HG03196 (cell line): ENCODE measurements around the gene SMIM31.

ENCODE experiments used
- ATAC-seq: cut with Tn5 transposase; IDR thresholded peaks from one replicate; pipeline ENCODE4 v1.9.1; 2021; ENCODE audit not compliant: unreplicated experiment

Gene SMIM31

DNA sequence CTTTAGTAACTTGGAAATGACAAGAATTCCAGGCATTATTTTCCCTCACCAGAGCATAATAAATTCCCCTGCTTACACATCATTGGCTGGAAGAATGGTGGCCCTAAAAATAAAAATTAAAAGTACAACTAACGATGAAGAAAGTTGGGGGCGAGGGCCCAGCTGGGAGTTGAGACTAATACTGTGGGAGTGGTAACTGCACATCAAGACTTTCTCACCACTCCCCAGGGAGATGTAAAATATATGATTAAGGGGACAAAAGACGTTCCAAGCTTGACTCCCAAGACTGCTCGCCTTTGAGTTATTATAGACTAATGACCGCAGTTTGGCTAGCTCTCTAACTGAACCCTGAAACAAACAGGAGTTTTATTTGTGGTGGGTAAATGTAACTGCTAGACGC, 30.0 kb downstream of the SMIM31 start:
- ATAC-seq, result no peak

DNA sequence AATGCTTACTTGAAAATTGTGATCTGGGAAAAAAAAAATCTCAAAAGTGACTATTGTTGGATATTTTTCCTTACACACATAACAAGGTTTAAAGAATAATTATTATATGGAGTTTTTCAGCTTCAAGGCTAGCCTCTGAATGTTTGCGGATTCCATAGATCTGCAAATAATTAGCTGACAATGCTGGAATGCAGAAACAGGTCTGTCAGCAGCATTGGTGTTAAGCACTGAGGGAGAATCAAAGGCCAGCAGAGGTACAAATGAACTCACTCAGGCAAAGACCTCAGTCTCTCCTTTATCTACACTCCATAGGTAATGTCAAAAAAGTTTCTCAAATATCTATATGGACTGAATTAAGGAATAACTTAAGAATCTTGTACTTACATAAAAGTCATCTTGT, 35.1 kb downstream of the SMIM31 start:
- no peak for ATAC-seq

DNA sequence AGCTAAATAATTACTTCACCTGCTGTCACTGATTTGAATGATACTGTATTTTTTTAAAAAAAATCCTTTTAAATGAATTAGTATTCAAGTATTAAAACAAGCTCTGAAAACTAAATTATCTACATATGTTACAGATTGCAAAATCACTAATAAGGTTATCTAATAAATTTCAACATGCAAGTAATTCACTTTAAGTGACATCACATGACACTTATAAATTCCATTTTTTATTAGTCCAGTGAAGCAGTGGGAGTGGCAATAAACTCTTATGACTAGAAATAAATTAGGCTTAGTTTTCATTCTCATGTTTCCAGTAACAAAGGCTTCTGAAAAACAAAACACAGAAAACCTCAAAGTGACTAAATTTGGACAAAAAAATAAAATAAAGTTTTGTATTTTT, 36.3 kb downstream of the SMIM31 start:
- no peak for ATAC-seq

DNA sequence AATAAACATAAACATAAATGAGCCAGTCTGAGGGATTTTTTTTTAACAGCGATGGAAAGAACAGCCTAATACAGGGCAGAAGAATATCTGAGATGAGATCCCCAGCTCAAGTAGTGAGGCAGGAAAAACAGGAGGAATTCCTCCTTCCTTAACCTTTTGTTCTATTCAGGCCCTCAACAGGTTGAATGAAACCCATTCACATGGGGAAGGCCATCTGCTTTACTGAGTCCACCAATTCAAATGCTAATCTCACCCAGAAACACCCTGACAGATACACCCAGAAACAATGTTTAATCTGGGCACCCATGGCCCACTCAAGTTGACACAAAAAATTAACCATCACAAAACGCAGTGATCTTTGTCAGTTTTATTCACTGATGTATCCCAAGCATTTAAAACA, 45.5 kb downstream of the SMIM31 start:
- ATAC-seq, result no peak

DNA sequence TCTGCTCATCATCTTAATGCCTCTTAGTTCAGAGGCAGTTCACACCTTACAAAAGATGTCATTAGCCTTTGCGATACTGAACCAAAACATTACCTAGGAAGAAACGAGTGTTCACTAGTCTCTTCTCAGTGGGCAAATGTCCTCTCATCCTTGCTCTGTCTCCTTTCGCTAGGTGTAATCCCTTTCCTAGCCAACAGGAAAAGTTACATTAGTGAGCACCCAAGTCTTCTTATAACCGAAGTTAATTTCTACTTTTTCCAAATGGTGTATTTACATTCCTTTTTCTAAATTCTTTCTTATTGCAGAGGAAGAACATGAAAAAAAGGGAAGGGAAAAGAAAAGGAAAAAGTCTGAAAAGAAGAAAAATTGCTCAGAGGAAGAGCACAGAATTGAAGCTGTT, 46.9 kb downstream of the SMIM31 start:
- ATAC-seq, result no peak

DNA sequence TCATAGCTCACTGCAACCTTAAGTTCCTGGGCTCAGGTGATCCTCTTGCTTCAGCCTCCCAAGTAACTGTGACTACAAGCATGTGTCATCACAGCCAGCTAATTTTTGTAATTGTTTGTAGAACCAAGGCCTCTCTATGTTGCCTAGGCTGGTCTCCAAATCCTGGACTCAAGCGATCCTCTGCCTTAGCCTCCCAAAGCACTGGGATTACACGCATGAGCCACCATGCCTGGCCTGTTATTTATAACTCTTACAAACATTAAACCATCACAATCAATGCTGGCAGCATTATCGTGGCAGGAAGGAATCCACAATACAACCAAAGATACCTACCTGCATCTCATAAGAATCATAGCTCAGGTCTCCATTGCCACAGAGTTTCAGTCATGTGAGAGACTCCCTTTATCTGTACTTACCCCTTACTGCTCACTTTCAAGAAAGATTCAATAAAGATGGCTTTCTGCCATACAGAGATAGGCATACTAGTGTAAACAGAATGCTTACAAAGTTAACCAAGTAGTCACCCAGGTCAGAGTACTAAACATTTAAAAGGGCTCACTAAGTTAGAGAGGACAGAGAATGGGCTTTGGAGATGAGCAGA, 48.5 kb downstream of the SMIM31 start:
- ATAC-seq, result no peak

DNA sequence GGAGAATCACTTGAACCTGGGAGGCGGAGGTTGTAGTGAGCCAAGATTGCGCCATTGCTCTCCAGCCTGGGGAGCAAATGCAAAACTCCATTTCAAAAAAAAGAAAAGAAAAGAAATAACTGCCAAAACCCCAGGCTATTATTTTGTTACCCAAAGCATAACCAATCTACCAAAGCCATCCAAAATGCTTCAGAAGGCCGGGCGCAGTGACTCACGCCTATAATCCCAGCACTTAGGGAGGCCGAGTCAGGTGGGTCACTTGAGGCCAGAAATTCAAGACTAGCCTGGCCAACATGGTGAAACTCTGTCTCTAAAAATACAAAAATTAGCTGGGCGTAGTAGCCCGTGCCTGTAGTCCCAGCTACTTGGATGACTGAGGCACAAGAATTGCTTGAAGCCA, 49.8 kb downstream of the SMIM31 start:
- ATAC-seq, result no peak

DNA sequence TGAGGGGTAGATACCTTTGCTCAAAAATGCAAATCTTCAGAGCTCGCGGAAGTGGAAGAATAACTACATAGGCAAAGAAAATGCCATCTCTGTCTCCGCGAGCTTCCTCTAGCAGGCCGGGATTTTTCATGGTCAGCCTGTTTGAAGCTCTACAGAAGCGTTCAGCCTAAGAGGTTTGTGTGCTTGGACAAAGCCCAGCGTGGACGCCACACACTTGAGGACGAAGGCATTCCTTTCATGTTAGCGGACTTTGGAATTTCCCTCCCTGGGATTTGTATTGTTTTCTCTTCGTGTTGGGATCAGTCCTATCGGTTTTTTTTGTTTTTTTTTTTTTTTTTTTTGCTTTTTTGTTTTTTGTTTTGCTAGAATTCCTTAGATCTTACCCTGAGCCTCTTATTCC, 53.7 kb downstream of the SMIM31 start:
- no peak for ATAC-seq

DNA sequence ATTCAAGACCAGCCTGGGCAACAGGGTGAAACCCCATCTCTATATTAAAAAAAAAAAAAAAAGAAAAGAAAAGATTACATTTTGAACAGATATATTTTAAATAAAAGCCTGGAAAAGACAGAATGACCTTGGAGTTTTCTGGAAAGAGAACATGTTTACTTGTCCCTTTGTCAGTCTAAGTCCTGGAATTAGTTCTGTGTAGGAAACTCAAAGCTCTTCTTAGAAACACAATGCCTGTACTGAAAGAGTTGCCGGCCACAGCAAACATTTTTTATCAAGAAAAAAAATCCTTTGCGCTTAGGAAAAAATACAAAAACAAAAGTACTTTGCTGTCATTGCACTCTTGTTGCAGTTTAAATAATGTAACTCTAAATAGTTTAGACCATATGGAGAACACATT, 59.6 kb downstream of the SMIM31 start:
- ATAC-seq, result no peak

DNA sequence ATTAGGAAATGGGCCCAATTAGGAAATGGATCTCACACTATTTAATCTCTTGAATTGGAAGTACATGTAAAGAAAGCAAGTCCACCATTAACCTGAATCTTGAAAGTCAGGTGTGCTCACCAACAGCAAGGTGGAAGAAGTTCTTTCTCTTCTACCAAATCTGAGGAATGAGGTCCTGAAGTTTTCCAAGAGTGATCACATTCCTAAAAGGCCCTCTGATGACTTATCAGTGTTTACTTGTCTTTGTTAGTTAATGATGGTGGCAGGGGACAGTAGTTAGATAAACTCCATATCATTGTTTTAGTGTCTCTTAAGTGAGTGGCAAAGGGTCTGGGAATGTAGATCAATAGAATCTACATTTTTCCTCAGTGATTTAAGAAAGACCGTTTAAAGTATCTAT, 61.8 kb downstream of the SMIM31 start:
- ATAC-seq, result no peak

DNA sequence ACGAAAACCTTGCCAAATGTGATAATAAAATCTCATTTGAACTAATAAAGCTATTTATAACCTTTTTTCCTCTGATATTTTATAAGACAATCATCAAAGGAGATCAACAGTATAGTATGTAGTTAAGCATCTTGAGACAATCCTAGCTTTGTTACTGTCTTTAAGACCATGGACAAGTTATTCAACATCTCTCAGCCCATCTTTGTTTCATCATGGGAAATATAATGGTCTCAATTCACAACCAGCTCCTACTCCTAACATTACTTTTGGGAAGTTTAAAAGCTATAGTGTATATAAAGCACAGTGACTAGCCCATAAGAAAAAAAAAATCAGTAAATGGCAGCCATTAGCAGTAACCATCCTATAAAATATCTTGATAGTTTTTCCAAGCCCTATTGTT, 65.4 kb downstream of the SMIM31 start:
- ATAC-seq, result no peak

DNA sequence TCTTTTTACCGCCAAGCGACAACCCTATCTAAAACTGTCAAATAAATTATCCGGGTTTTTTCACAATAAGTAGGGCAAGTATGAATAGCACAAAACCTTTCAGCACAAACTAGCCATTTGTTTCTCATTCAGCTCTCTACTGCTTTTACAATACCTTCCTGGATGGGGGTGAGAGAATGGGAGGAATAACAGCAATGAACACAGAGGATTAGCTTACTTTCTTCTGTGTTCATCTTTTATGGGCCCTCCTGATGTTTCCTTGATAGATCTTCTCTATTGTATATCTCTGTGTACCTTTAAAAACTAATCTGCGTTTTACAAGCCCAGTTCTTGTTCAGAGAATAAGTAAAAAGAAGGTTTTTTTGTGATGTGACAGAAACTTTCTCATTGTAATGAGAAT, 67.8 kb downstream of the SMIM31 start:
- no peak for ATAC-seq

DNA sequence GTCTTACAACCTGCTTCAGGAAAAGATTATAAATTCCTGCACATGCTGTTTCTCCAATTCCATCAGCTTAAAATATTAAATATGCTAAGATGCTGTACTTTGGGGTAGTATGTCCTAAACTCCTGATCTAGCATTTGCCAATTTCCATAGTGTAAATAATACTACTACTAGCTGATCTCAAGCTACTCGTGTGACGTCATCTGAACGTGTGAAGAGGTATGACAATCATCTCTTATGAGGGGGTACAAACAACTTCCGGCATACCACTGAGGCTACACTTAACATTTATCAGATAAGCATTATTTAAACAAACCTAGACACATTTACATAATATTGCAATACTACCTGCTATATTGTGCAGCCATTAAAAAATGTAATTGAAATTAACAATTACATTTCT, 70.7 kb downstream of the SMIM31 start:
- no peak for ATAC-seq

DNA sequence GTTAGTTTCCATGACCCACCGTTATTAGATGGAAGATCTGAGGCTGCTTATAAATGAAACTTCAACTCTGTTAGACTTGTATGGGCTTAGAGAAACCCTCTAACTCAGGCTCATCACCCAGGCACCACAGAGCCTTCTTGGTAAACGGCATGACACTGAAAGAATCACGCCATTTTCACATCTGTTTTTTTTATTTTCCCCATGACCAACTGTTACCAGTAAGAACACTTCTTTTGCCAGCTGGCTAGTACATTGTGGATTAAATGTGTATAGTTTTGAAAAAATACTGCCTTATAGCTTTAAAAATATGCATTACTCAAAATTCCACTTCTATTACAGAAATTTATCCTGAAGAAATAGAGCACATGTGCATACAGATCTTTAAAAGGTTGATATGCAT, 75.0 kb downstream of the SMIM31 start:
- no peak for ATAC-seq

DNA sequence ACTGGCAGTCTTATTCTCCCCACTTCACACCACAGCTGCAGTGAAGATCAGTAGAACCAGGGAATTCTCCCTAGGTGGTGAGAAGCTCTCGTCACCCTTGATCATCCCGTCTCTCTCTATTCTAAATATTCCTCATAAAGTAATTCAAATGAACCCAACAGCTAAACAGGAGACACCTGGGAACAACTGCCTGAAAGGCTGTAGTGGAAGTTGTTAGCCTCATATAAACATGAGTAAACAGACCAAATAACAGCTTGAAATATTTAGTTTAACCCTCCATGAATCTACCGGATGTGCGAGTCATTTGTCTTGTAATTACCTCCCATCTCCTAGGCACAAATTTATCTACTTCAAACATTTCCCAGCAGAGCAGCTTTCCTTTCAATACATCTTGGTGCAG, 92.6 kb downstream of the SMIM31 start:
- ATAC-seq, result no peak

DNA sequence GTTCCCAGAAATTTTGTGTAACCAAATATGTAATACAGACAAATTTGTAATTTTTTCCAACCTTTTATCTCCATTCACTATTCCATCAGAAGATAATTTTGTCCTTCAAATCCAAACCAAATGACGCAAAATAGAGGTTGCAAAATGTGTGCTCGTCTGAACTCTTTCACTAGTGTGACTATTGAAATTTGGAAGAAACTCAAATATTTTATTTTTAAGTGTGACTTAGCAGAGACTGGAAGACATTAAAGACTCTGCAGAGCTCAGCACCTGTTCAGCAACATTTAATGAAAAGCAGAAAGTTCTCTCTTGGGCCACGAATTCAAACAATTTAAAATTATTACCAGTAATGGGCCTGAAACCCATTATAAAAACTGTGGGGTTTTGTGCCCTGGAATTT, 93.1 kb downstream of the SMIM31 start:
- ATAC-seq, result no peak

DNA sequence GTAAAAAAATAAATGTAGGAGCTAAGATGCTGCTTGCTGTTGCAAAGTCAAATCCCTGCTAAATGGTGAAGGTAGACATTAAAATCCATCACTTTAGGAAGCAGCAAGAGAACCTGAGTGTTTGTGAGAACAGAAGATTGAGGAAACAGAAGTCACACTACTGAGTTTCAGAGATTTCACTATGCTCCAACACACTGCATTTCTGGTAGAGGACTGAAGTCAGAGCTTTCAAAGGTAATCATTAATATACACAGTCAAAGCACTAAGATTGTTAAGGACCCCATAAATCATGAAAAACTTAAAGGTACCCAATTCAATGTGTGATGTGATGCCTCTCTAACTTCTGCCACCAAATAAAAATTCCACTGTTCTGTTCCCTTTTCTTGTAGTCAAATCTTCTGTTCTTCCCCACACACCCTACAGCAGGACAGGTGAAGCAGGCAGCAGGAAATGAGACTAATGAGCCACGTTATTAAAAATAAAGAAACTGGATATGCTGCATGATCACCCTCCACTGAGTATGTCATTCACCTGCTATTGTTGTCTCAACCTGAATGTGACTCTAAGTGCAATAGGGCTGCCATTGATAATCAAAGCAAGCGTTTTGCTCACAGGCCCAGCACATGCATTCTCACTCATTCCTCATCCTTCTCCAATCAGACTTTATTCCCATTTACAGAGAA, 94.2 kb downstream of the SMIM31 start:
- peak; percentile 94 for ATAC-seq
